SU-DHL-6 (cell line): ENCODE data around the gene SPX.

Experiments used
- H2AFZ ChIP-seq: fragments of 200-600 bp; sonication (generic); 2 replicates; pipeline ENCODE4 v1.6.1; 2014; ENCODE audit warnings: low read depth, mild to moderate bottlenecking, moderate library complexity, mixed read lengths, antibody characterized with exemption, low read length; ENCODE audit not compliant: severe bottlenecking
- H3F3A ChIP-seq: fragments of 200-600 bp; shearing (Covaris generic); 2 replicates; pipeline ENCODE4 v1.6.0; 2016; ENCODE audit warnings: antibody characterized with exemption, mild to moderate bottlenecking; ENCODE audit not compliant: insufficient read depth
- H3K27ac ChIP-seq: fragments of 200-600 bp; sonication (generic); 2 replicates; pipeline ENCODE4 v1.5.1; 2016; ENCODE audit warnings: low read depth, mild to moderate bottlenecking, low read length, moderate library complexity, mixed read lengths
- H3K27me3 ChIP-seq: fragments of 200-600 bp; sonication (generic), shearing (Covaris generic); 2 replicates; pipeline ENCODE4 v1.6.0; 2014; ENCODE audit warnings: mild to moderate bottlenecking, low read length
- H3K36me3 ChIP-seq: fragments of 200-600 bp; sonication (generic); 2 replicates; pipeline ENCODE4 v1.6.1; 2014; ENCODE audit warnings: mild to moderate bottlenecking, low read length, mixed read lengths
- H3K4me2 ChIP-seq: fragments of 300-600, 200-600 bp; shearing (Covaris generic), sonication (generic); 2 replicates; pipeline ENCODE4 v1.6.0; 2014; ENCODE audit warnings: low read length, low read depth, mild to moderate bottlenecking; ENCODE audit not compliant: poor library complexity, severe bottlenecking
- H3K4me3 ChIP-seq: fragments of 200-600 bp; sonication (generic); 2 replicates; pipeline ENCODE4 v1.5.1; 2014; ENCODE audit warnings: antibody characterized with exemption, low read length, mild to moderate bottlenecking, mixed read lengths; ENCODE audit not compliant: insufficient read depth, poor library complexity, severe bottlenecking
- H3K79me2 ChIP-seq: fragments of 200-600 bp; sonication (generic); 2 replicates; pipeline ENCODE4 v1.6.1; 2014; ENCODE audit warnings: mild to moderate bottlenecking, low read length, moderate library complexity; ENCODE audit not compliant: insufficient read depth
- H3K9ac ChIP-seq: fragments of 200-600 bp; sonication (generic); 2 replicates; pipeline ENCODE4 v1.7.0; 2014; ENCODE audit warnings: mild to moderate bottlenecking, low read length
- H3K9me2 ChIP-seq: fragments of 200-600 bp; sonication (generic); replicated peaks from 2 replicates; pipeline ENCODE4 v1.6.1; 2014; ENCODE audit warnings: low read length; ENCODE audit not compliant: insufficient read depth
- H3K9me3 ChIP-seq: fragments of 200-600 bp; sonication (generic); 2 replicates; pipeline ENCODE4 v1.6.1; 2014; ENCODE audit warnings: low read length, mixed read lengths; ENCODE audit not compliant: insufficient read depth
- H4K20me1 ChIP-seq: fragments of 200-600 bp; sonication (generic); 2 replicates; pipeline ENCODE4 v1.6.1; 2014; ENCODE audit warnings: low read depth, mild to moderate bottlenecking, antibody characterized with exemption, low read length, moderate library complexity, mixed read lengths
- CTCF ChIP-seq: fragments of 200-600 bp; sonication (generic); IDR thresholded peaks from one replicate; pipeline ENCODE4 v1.5.1; 2017; ENCODE audit warnings: antibody characterized with exemption, mild to moderate bottlenecking, low read length, moderate library complexity; ENCODE audit not compliant: insufficient read depth, poor library complexity, severe bottlenecking
- EZH2phosphoT487 ChIP-seq: fragments of 200-600 bp; sonication (generic), shearing (Covaris generic); conservative IDR thresholded peaks from 2 replicates; pipeline ENCODE4 v1.6.1; 2018; ENCODE audit warnings: mild to moderate bottlenecking, antibody characterized with exemption, low read length, moderate library complexity, mixed read lengths

SPX gene

GRCh38 chr12:21541773-21542172 is 15.7 kb downstream of the SPX start:
- H3K9ac ChIP-seq = no peak overlapping the region
- H3K79me2 ChIP-seq = no peaks in the 10 kb centered on the region
- H3K9me3 ChIP-seq = no peaks in the 10 kb centered on the region
- no peaks in the 10 kb centered on the region for H3K9me2 ChIP-seq
- no peaks in the 10 kb centered on the region for H3K27me3 ChIP-seq
- H3K4me2 ChIP-seq = no peak overlapping the region
- TF ChIP-seq CTCF = no peak
- no peak for TF ChIP-seq EZH2phosphoT487
- H3K27ac ChIP-seq = no peak overlapping the region
- no peak overlapping the region for H3K4me3 ChIP-seq
- no peaks in the 10 kb centered on the region for H3K36me3 ChIP-seq
- no peak overlapping the region for H2AFZ ChIP-seq
- H3F3A ChIP-seq = no peaks in the 10 kb centered on the region
- no peaks in the 10 kb centered on the region for H4K20me1 ChIP-seq

- TF ChIP-seq EZH2phosphoT487 (no peak), CTCF (no peak)
- H3K27me3 ChIP-seq = no peaks in the 10 kb centered on the region
- H2AFZ ChIP-seq = no peak overlapping the region
- H3K27ac ChIP-seq = no peak overlapping the region
- no peak overlapping the region for H3K9ac ChIP-seq
- H3K4me2 ChIP-seq = no peak overlapping the region
- no peak overlapping the region for H3K4me3 ChIP-seq
- no peaks in the 10 kb centered on the region for H3K36me3 ChIP-seq
- H4K20me1 ChIP-seq = no peaks in the 10 kb centered on the region
- H3K9me3 ChIP-seq = no peaks in the 10 kb centered on the region
- H3K9me2 ChIP-seq = no peaks in the 10 kb centered on the region
- no peaks in the 10 kb centered on the region for H3K79me2 ChIP-seq
- no peaks in the 10 kb centered on the region for H3F3A ChIP-seq
Measured at GRCh38 chr12:21542403-21542802, 16.3 kb downstream of the SPX start.

GRCh38 chr12:21543151-21543550 is 17.1 kb downstream of the SPX start:
- no peak for TF ChIP-seq EZH2phosphoT487
- no peak for TF ChIP-seq CTCF

GRCh38 chr12:21545557-21545956 is 19.5 kb downstream of the SPX start:
- Histone ChIP-seq H3K79me2 (no peaks in the 10 kb centered on the region), H4K20me1 (no peaks in the 10 kb centered on the region), H3F3A (no peaks in the 10 kb centered on the region), H3K27me3 (no peaks in the 10 kb centered on the region), H3K27ac (no peak overlapping the region), H2AFZ (no peak overlapping the region), H3K9me2 (no peaks in the 10 kb centered on the region), H3K4me2 (no peak overlapping the region), H3K9ac (no peak overlapping the region), H3K36me3 (no peaks in the 10 kb centered on the region), H3K4me3 (no peak overlapping the region), H3K9me3 (no peaks in the 10 kb centered on the region)
- TF ChIP-seq CTCF (no peak), EZH2phosphoT487 (no peak)

More at GRCh38 chr12:21543151-21543550, 17.1 kb downstream of the SPX start:
- no peaks in the 10 kb centered on the region for H3F3A ChIP-seq
- no peaks in the 10 kb centered on the region for H3K9me3 ChIP-seq
- H3K36me3 ChIP-seq = no peaks in the 10 kb centered on the region
- H3K9me2 ChIP-seq = no peaks in the 10 kb centered on the region
- no peak overlapping the region for H3K9ac ChIP-seq
- H3K79me2 ChIP-seq = no peaks in the 10 kb centered on the region
- H4K20me1 ChIP-seq = no peaks in the 10 kb centered on the region
- H3K27me3 ChIP-seq = no peaks in the 10 kb centered on the region
- no peak overlapping the region for H3K27ac ChIP-seq
- no peak overlapping the region for H2AFZ ChIP-seq
- H3K4me2 ChIP-seq = no peak overlapping the region
- no peak overlapping the region for H3K4me3 ChIP-seq
